AG10803 (cell line): ENCODE measurements around the gene RBMS3.

Experiments
- DNase-seq: peaks from one replicate; pipeline ENCODE4 v3.0.0; 2010; ENCODE audit warnings: low read depth
- H3K4me3 ChIP-seq: 2 replicates; pipeline ENCODE4 v1.5.1; 2011; ENCODE audit warnings: mild to moderate bottlenecking, low read length, control low read depth
- CTCF ChIP-seq: conservative IDR thresholded peaks from 2 replicates; pipeline ENCODE4 v1.5.1; 2011; ENCODE audit warnings: mild to moderate bottlenecking, low read length, control low read depth, inconsistent platforms

The RBMS3 gene

GRCh38 chr3:29701326-29701983, 420.6 kb downstream of the RBMS3 start:
- no peak for TF ChIP-seq CTCF
- no peak overlapping the region for H3K4me3 ChIP-seq
- no peak for DNase-seq

DNA sequence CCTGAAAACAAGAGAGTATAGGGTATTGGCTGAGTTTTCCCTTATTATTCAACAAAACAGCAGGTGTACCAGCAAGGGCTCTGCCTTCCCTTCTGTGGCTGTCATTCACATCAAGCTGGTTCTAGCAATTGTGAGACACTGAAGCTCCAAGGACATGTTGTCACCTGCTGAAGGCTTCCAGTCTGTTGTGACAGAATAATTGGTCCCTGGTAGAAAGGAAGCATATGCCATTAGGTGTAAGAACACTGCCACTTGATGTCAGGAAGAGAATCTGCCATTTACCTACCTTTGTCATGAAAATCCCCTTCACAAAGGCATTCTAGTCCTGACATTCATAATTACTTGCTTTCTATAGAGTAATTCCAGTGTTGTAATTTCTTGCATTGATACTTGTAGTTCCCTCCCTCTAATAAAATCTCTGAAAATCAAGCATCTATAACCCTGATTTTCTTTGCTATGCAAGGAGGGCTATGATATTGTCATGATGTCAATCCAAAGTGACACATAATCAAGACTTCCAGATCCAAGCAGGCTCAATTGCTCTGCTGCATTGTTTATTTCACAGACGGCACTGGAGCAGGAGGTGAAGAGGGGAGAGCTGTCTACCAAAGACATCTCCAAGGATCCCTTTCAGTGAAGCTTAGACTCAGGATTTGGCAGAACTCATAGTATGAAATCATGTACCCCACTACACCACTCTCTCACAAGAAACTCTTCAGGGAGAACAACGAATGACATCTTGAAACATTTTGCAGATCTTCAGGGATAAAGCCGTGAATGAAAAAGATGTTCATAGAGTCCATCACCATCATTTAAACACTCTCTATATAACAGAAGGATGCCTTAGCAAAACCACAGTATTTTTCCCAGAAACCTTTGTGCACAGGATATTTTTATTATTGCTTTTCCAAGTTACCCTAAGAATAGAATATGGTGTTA, 425.3 kb downstream of the RBMS3 start:
- no peak overlapping the region for H3K4me3 ChIP-seq
- DNase-seq = no peak
- no peak for TF ChIP-seq CTCF

GRCh38 chr3:29708884-29709283, 428.0 kb downstream of the RBMS3 start:
- H3K4me3 ChIP-seq = no peak overlapping the region
- no peak for DNase-seq
- no peak for TF ChIP-seq CTCF

GRCh38 chr3:29711255-29711771, 430.4 kb downstream of the RBMS3 start:
- TF ChIP-seq CTCF = no peak
- H3K4me3 ChIP-seq = no peak overlapping the region
- no peak for DNase-seq

DNA sequence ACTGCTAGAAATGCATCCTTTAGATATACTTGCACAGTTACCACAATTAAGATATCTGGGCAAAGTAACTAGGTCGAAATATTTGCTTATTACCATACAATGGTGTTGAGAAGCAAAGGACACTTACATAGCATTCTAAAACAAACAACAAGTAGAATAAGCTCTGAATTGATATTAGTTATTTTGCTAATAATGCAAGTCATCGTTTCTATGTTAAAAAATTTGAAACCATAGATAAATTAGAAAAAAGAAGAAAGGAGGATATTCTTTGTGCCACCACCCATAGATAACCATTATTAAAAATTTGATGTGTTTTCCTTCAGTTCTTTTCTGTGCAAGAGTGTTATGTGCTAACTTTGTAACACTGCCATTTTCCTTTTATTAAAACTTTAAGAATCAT, 435.3 kb downstream of the RBMS3 start:
- no peak for DNase-seq
- no peak overlapping the region for H3K4me3 ChIP-seq
- TF ChIP-seq CTCF = no peak

DNA sequence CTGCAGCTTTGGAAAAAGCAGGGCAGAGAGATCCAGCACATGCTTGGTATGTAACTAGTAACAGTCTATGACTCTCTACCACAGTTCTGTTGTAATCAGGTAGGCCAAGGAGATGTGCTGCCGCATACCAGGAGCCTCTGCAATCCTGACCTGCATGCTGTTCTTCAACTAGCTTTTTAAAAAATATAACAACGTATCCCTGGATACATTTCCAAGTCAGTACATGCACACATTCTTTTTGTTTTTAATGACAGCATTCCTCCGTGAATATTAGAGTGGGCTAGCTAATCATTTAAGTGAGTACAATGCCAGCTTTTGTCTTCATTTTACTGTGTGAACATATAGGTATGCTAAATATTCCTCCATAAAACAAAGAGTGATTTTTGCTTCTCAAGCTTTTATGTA, 437.8 kb downstream of the RBMS3 start:
- H3K4me3 ChIP-seq = no peak overlapping the region
- peak; percentile 33 for DNase-seq
- no peak for TF ChIP-seq CTCF
